Ovary (tissue), 9 donors: Measurements from ENCODE around the gene KLHL22. TPM values are rescaled to one million over a fixed set of nuclear protein-coding genes. Genes with fewer than 3 reads are reported as not detected.

Experiments
- DNase-seq, 5 donors: peaks; one replicate each; pipeline ENCODE4 v3.0.0-alpha.2; 2019 to 2020
- H3K27ac ChIP-seq, 2 donors: fragments of 200-600 bp; one replicate each; pipeline versions ENCODE4 v1.5.1 to v1.8.0; 2019 to 2022
- H3K27me3 ChIP-seq: fragments of 200-600 bp; one replicate; pipeline ENCODE4 v1.8.0; 2022
- H3K36me3 ChIP-seq: fragments of 200-600 bp; sonication (generic); one replicate; pipeline ENCODE4 v1.5.1; 2019
- H3K4me1 ChIP-seq: one replicate; pipeline ENCODE4 v1.8.1; 2013; ENCODE audit warnings: mild to moderate bottlenecking, moderate library complexity; ENCODE audit not compliant: insufficient read depth
- H3K4me3 ChIP-seq: fragments of 200-600 bp; sonication (generic); one replicate; pipeline ENCODE4 v1.5.1; 2017
- H3K9me3 ChIP-seq, 2 donors: fragments of 200-600 bp in 1 of 2; sonication (generic) in 1 of 2; one replicate each; pipeline versions ENCODE4 v1.5.1 to v1.8.1; 2013 to 2019; ENCODE audit warnings: mild to moderate bottlenecking in 1 of 2, moderate library complexity in 1 of 2
- EP300 ChIP-seq: sonication (generic); formaldehyde crosslinking; IDR thresholded peaks from one replicate; pipeline ENCODE4 v1.6.1; 2017; ENCODE audit warnings: antibody characterized with exemption
- POLR2A ChIP-seq: fragments of 450-650 bp; IDR thresholded peaks from one replicate; pipeline ENCODE4 v1.6.1; 2017; ENCODE audit warnings: antibody characterized with exemption, mild to moderate bottlenecking, moderate library complexity
- WGBS, 3 donors: extraction: QIAGEN DNeasy Blood & Tissue Kit in 1 of 3; methylation state at CpG; one replicate each; pipeline versions ENCODE4 v1.1.5 to v1.1.7; 2013 to 2017; 5-methylcytosine and 5-hydroxymethylcytosine counted together
- intact Hi-C, 4 donors: fragments of 100-400 bp; cut with DNase I; formaldehyde crosslinking; loops; one replicate each; pipeline versions ENCODE4 v1.11.0 to v1.15.1; 2022 to 2023
- polyA plus RNA-seq, 2 donors: library from polyadenylated mRNA; stranded (reverse); fragments of 200-250 nt in 1 of 2; fragments of 350-450 nt in 1 of 2; fragmentation: Illumina TruSeq in 1 of 2; extraction: RNeasy Lipid Tissue Mini Kit (QIAGEN cat#74804) in 1 of 2; gene quantifications; one replicate each; pipeline ENCODE4 v1.2.3, GENCODE V29; 2013 to 2014
- total RNA-seq, 7 donors: library from RNA; depleted of rRNA in 2 of 7; stranded (reverse); fragments of >200 nt in 2 of 7; fragmentation: NEBNext Ultra II Directional in 3 of 7; extraction: Animal tissue kit (Norgen Biotek cat#: 25700) in 3 of 7; gene quantifications; one replicate each; pipeline versions ENCODE4 v1.1.0 to v1.2.4, GENCODE V29; 2016 to 2023
- TF ChIP-seq, protein P1 (sequence below), 3 donors: fragments of 450-650 bp in 2 of 3; fragments of 200-600 bp in 1 of 3; IDR thresholded peaks; one replicate each; pipeline versions ENCODE4 v1.5.1 to v1.8.0; 2016 to 2022; ENCODE audit warnings: antibody characterized with exemption in 3 of 3, mild to moderate bottlenecking in 1 of 3
- donor health status: DM: no; HTN: no; CAD: no; lungs with moderate emphysema.
- donor health status: DM: no; HTN: no; CAD: no.
- donor health status: Bipolar disorder and iron deficiency.
- donor health status: DM: yes; HTN: yes; CAD: no.
- donor health status: DM: no; HTN: no; CAD: no.
- donor health status: DM: yes; HTN: yes; CAD: no.

Gene KLHL22
- total and polyA plus RNA-seq, 9 donors: 24.6 to 42.9 (median 28.7) TPM

DNA sequence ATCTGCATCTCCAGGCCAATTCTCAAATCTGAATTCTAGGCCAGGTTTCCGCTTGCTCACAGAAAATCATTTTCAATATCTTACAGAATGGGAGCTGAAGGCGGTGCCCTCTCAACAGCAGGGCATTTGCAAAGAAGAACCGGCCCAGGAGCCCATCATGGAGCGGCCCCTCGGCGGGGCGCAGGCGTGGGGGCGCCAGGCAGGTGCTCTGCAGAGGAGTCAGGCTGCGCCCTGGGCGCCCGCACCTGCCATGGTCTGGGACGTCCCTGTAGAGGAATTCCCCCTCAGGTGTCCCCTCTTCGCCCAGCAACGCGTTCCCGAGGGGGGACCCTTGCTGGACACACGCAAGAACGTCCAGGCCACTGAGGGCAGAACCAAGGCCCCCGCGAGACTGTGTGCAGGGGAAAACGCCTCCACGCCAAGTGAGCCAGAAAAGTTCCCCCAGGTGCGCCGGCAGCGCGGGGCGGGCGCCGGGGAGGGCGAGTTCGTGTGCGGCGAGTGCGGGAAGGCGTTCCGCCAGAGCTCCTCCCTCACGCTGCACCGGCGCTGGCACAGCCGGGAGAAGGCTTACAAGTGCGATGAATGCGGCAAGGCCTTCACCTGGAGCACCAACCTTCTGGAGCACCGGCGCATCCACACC lies 90.2 kb downstream of the KLHL22 start:
- TF ChIP-seq EP300 (no peak), POLR2A (no peak)
- TF ChIP-seq, protein P1, sequence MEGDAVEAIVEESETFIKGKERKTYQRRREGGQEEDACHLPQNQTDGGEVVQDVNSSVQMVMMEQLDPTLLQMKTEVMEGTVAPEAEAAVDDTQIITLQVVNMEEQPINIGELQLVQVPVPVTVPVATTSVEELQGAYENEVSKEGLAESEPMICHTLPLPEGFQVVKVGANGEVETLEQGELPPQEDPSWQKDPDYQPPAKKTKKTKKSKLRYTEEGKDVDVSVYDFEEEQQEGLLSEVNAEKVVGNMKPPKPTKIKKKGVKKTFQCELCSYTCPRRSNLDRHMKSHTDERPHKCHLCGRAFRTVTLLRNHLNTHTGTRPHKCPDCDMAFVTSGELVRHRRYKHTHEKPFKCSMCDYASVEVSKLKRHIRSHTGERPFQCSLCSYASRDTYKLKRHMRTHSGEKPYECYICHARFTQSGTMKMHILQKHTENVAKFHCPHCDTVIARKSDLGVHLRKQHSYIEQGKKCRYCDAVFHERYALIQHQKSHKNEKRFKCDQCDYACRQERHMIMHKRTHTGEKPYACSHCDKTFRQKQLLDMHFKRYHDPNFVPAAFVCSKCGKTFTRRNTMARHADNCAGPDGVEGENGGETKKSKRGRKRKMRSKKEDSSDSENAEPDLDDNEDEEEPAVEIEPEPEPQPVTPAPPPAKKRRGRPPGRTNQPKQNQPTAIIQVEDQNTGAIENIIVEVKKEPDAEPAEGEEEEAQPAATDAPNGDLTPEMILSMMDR (IDR thresholded peaks at IDR 0.05): no peak
- H3K4me1 ChIP-seq: no peaks in the 10 kb centered on the region
- H3K4me3 ChIP-seq: no peak overlapping the region
- H3K27me3 ChIP-seq: no peaks in the 10 kb centered on the region
- no peaks in the 10 kb centered on the region for H3K36me3 ChIP-seq
- no peak overlapping the region for H3K27ac ChIP-seq
- H3K9me3 ChIP-seq: no peaks in the 10 kb centered on the region
- no peak for DNase-seq
- WGBS, 3 donors: 93 to 94% (median 93%) methylated on average over 45 of the region's 45 CpGs
- intact Hi-C loops: loop anchor here in 1 of 4 donors (10.0 kb wide), 1 partner anchor 431 kb away; no protein-coding TSS in a partner anchor

- Histone ChIP-seq H3K27me3 (no peaks in the 10 kb centered on the region), H3K4me3 (no peak overlapping the region), H3K27ac (no peak overlapping the region), H3K9me3 (no peaks in the 10 kb centered on the region), H3K36me3 (no peaks in the 10 kb centered on the region), H3K4me1 (no peaks in the 10 kb centered on the region)
- 90 to 93% (median 92%) methylated on average over 18 of the region's 18 CpGs for WGBS, 3 donors
- intact Hi-C loops: loop anchor here in 1 of 4 donors (10.0 kb wide), 1 partner anchor 430 kb away; no protein-coding TSS in a partner anchor
- DNase-seq: no peak
- TF ChIP-seq, protein P1 (IDR thresholded peaks at IDR 0.05): no peak
- no peak for TF ChIP-seq POLR2A
- no peak for TF ChIP-seq EP300
Measured at GRCh38 chr22:20404881-20405280, 90.7 kb downstream of the KLHL22 start.

DNA sequence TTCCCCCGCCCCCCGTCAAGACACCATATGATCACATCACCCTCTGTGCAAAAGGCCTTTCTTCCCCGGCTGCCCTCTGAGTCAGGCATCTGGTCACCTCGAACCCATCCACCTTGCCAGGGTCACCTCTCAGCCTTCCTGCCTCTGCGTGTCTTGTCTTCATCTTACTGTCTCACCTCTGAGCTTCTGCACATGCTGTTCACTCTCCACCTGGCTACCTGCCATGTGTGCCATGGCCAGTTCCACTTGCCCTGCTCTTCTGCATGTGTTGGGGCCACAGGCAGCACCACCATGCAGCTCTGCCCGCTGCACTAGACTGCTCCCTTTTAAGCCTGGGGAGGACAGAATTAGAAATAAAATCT lies 91.8 kb downstream of the KLHL22 start:
- intact Hi-C loops: loop anchor here in 1 of 4 donors (10.0 kb wide), 1 partner anchor 429 kb away; no protein-coding TSS in a partner anchor
- H3K4me3 ChIP-seq: no peak overlapping the region
- no peaks in the 10 kb centered on the region for H3K4me1 ChIP-seq
- H3K27ac ChIP-seq: no peak overlapping the region
- DNase-seq: no peak
- H3K36me3 ChIP-seq: no peaks in the 10 kb centered on the region
- H3K27me3 ChIP-seq: no peaks in the 10 kb centered on the region
- no peaks in the 10 kb centered on the region for H3K9me3 ChIP-seq
- TF ChIP-seq EP300: no peak
- TF ChIP-seq, protein P1 (IDR thresholded peaks at IDR 0.05): no peak
- no peak for TF ChIP-seq POLR2A
- 87 to 100% (median 87%) methylated on average over 6 of the region's 6 CpGs for WGBS, 3 donors

DNA sequence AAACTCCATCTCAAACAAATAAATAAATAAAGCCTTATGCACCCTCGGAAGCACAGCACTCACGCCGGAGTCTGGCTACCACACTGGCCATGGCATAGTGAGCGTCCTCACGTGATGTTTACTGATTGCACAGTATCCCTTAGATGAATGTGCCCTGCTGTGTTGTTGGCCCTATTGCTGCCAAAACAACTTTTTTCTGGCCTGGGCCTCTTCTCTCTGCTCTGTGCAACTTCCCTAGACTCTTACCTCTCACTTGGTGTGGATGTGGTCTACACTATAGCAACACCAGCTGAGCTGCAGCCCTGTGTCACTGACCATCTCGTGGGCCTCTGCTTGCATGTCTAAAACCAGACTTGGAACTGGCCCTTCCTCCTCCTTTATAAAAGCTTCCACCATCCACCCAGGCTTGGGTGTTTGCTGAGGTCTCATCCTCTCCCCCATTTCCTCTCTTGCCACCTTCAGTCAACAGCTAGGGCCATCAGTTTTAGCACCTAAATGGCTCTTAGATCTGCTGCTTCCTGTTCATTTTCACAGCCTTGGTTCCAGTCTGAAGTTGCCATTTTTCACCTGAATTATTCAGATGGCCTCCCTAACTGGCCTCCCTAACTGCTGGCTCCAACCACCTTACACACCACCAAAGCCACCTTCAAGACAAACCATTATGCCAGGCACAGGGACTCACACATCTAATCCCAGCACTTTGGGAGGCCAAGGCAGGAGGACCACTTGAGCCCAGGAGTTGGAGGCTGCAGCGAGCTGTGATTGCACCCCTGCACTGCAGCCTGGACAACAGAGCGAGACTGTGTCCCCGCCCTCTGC lies 92.4 kb downstream of the KLHL22 start:
- H3K36me3 ChIP-seq: no peaks in the 10 kb centered on the region
- no peak overlapping the region for H3K4me3 ChIP-seq
- H3K4me1 ChIP-seq: no peaks in the 10 kb centered on the region
- TF ChIP-seq POLR2A: no peak
- TF ChIP-seq, protein P1 (IDR thresholded peaks at IDR 0.05): no peak
- TF ChIP-seq EP300: no peak
- no peak for DNase-seq
- WGBS, 3 donors: 91 to 94% (median 92%) methylated on average over 9 of the region's 9 CpGs
- no peak overlapping the region for H3K27ac ChIP-seq
- H3K9me3 ChIP-seq: no peaks in the 10 kb centered on the region
- intact Hi-C loops: loop anchor here in 1 of 4 donors (10.0 kb wide), 1 partner anchor 428 kb away; no protein-coding TSS in a partner anchor
- H3K27me3 ChIP-seq: no peaks in the 10 kb centered on the region
